K562 (cell line): ENCODE measurements around the gene RAP1GAP2. TPM values are rescaled to one million over a fixed set of nuclear protein-coding genes. Genes with fewer than 3 reads are reported as not detected.

Source experiments
- ATAC-seq: fragments of 200-7000 bp; cut with Tn5 transposase; 3 replicates; pipeline ENCODE4 v1.9.1; 2020; ENCODE audit warnings: moderate library complexity
- BruUV-seq: library from RNA; stranded (reverse); fragments of 400-500 nt; replicated peaks from 2 replicates; lab custom pipeline; 2021; lab: Mats Ljungman, UMichigan
- CTCF ChIA-PET: fragments of 300-600 bp; formaldehyde crosslinking; extraction: SDS; loops from one replicate; lab custom pipeline; 2021; ENCODE audit warnings: low intra/inter-chr PET ratio; lab: Yijun Ruan, JAX
- POLR2A ChIA-PET: fragments of 300-600, 350-650 bp; sonication (Branson Sonifier 250); formaldehyde crosslinking; extraction: SDS; loops from one replicate; lab custom pipeline; 2021; ENCODE audit warnings: antibody characterized with exemption, inconsistent platforms; lab: Yijun Ruan, JAX
- DNase-seq, 4 experiments: peaks; one replicate each; pipeline versions ENCODE4 v3.0.0 to v3.0.0-alpha.2; 2011 to 2018; ENCODE audit warnings: low spot score in 3 of 4, mixed read lengths in 3 of 4; ENCODE audit errors: extremely low read depth in 1 of 4
- FAIRE-seq: peaks from 2 replicates; lab custom pipeline; 2011; peaks lifted over from hg19 to GRCh38; lab: Jason Lieb, UNC
- H2AFZ ChIP-seq: 2 replicates; pipeline ENCODE4 v1.6.0; 2011; ENCODE audit warnings: low read depth, low read length, control low read depth, inconsistent platforms
- H3K27ac ChIP-seq: fragments of 200-600 bp; 3 replicates; pipeline ENCODE4 v1.8.0; 2011; ENCODE audit warnings: low read depth, mild to moderate bottlenecking, control low read depth, inconsistent platforms, low read length, moderate library complexity, mixed read lengths; ENCODE audit errors: extremely low read depth
- H3K27me3 ChIP-seq, 2 experiments: fragments of 300-600 bp in 1 of 2; 2 replicates in 1 of 2; 3 replicates in 1 of 2; pipeline versions ENCODE4 v1.6.0 to v1.8.0; 2011; ENCODE audit warnings: inconsistent platforms in 2 of 2, low read length in 2 of 2, mild to moderate bottlenecking in 1 of 2, mixed read lengths in 1 of 2, moderate library complexity in 1 of 2; ENCODE audit not compliant: control insufficient read depth in 2 of 2, insufficient read depth in 2 of 2
- H3K36me3 ChIP-seq: fragments of 300-600 bp; 3 replicates; pipeline ENCODE4 v1.8.0; 2011; ENCODE audit warnings: mild to moderate bottlenecking, low read length, inconsistent platforms; ENCODE audit not compliant: control insufficient read depth, insufficient read depth
- H3K4me1 ChIP-seq, 2 experiments: fragments of 200-600 bp in 1 of 2; replicated peaks in 1 of 2; 2 replicates in 1 of 2; 3 replicates in 1 of 2; pipeline versions ENCODE4 v1.5.1 to v1.8.0; 2011; ENCODE audit warnings: inconsistent platforms in 2 of 2, low read length in 2 of 2, mild to moderate bottlenecking in 1 of 2, mixed read lengths in 1 of 2, moderate library complexity in 1 of 2; ENCODE audit not compliant: control insufficient read depth in 2 of 2, insufficient read depth in 2 of 2
- H3K4me2 ChIP-seq: 2 replicates; pipeline ENCODE4 v1.6.1; 2011; ENCODE audit warnings: low read length, control low read depth, inconsistent platforms, mixed read lengths; ENCODE audit not compliant: insufficient read depth
- H3K4me3 ChIP-seq: fragments of 200-600 bp; sonication (generic), shearing (Covaris generic); 2 replicates; pipeline ENCODE4 v1.5.1; 2016; ENCODE audit warnings: control low read depth, inconsistent platforms
- H3K79me2 ChIP-seq: fragments of 200-600 bp; 3 replicates; pipeline ENCODE4 v1.8.0; 2011; ENCODE audit warnings: low read length, inconsistent platforms; ENCODE audit not compliant: control insufficient read depth, insufficient read depth
- H3K9ac ChIP-seq, 2 experiments: 2 replicates each; pipeline versions ENCODE4 v1.6.0 to v1.6.1; 2011; ENCODE audit warnings: low read depth in 2 of 2, low read length in 2 of 2, control low read depth in 1 of 2, inconsistent platforms in 1 of 2, mild to moderate bottlenecking in 1 of 2, mixed read lengths in 1 of 2; ENCODE audit not compliant: insufficient read depth in 1 of 2
- H3K9me1 ChIP-seq: one replicate; pipeline ENCODE4 v1.6.0; 2011; ENCODE audit warnings: inconsistent platforms, mild to moderate bottlenecking, low read length, moderate library complexity; ENCODE audit not compliant: control insufficient read depth, insufficient read depth
- H3K9me3 ChIP-seq: replicated peaks from 2 replicates; pipeline ENCODE4 v1.5.1; 2011; ENCODE audit warnings: low read depth, low read length, inconsistent platforms; ENCODE audit not compliant: control insufficient read depth, insufficient read depth
- H4K20me1 ChIP-seq: replicated peaks from 2 replicates; pipeline ENCODE4 v1.6.1; 2011; ENCODE audit warnings: low read length, inconsistent platforms, mixed read lengths; ENCODE audit not compliant: control insufficient read depth, insufficient read depth
- KAT7 ChIP-seq: sonication (generic); formaldehyde crosslinking; IDR thresholded peaks from 2 replicates; pipeline ENCODE4 v1.8.0; 2022; ENCODE audit warnings: missing genetic modification reagents, mild to moderate bottlenecking, borderline replicate concordance
- NFE2L1 ChIP-seq: fragments of 450-650 bp; IDR thresholded peaks from 2 replicates; pipeline ENCODE4 v1.6.1; 2016; ENCODE audit warnings: missing genetic modification characterization, low read depth, mild to moderate bottlenecking, missing compliant biosample characterization, moderate library complexity, borderline replicate concordance
- NR2C2 ChIP-seq, 2 experiments: fragments of 200-800 bp in 1 of 2; sonication (Bioruptor generic) in 1 of 2; sonication (generic) in 1 of 2; formaldehyde crosslinking in 1 of 2; IDR thresholded peaks; 2 replicates each; pipeline versions ENCODE4 v1.6.1 to v1.8.0; 2016 to 2022; ENCODE audit warnings: mild to moderate bottlenecking in 1 of 2, missing compliant biosample characterization in 1 of 2, missing genetic modification characterization in 1 of 2, missing genetic modification reagents in 1 of 2
- ZBTB7A ChIP-seq: IDR thresholded peaks from 2 replicates; pipeline ENCODE4 v1.6.1; 2011; ENCODE audit warnings: low read depth, mild to moderate bottlenecking, low read length, moderate library complexity, borderline replicate concordance; ENCODE audit not compliant: control insufficient read depth
- ZNF324 ChIP-seq: fragments of 250-450 bp; sonication (Bioruptor Pico); IDR thresholded peaks from 2 replicates; pipeline ENCODE4 v1.4.0; 2020; ENCODE audit warnings: mild to moderate bottlenecking
- ZNF766 ChIP-seq: fragments of 200-800 bp; sonication (Bioruptor generic); conservative IDR thresholded peaks from 2 replicates; pipeline ENCODE4 v1.6.1; 2016; ENCODE audit warnings: missing genetic modification characterization, missing compliant biosample characterization
- ZNF780A ChIP-seq: fragments of 250-450 bp; sonication (Bioruptor Pico); IDR thresholded peaks from 2 replicates; pipeline ENCODE4 v1.5.0; 2021; ENCODE audit warnings: mild to moderate bottlenecking
- WGBS: fragments of 100-300 bp; shearing (Covaris generic); methylation state at CpG from one replicate; pipeline ENCODE4 v1.1.6; 2016; ENCODE audit warnings: low coverage, mixed read lengths; ENCODE audit not compliant: insufficient coverage; ENCODE audit errors: missing lambda C conversion rate; 5-methylcytosine and 5-hydroxymethylcytosine counted together
- in situ Hi-C: fragments of 300-500 bp; cut with MboI; formaldehyde crosslinking; loops from 4 replicates; pipeline ENCODE4 v1.15.0; 2018; ENCODE audit warnings: inconsistent platforms, mixed read lengths
- intact Hi-C: fragments of 100-400 bp; cut with micrococcal nuclease; formaldehyde crosslinking; loops from 2 replicates; pipeline ENCODE4 v1.14.2; 2022
- polyA plus RNA-seq, 8 experiments: library from polyadenylated mRNA; depleted of rRNA in 4 of 8; stranded (reverse) in 5 of 8; unstranded in 3 of 8; fragments of >200 nt; fragmentation: Nextera tagmentation in 2 of 8; fragmentation: Illumina TruSeq in 1 of 8; extraction: Ambion mirVana in 2 of 8; extraction: Trizol in 1 of 8; gene quantifications; 2 replicates each; pipeline versions ENCODE4 v1.2.1 to v1.2.3, GENCODE V29; 2011 to 2014; ENCODE audit warnings: inconsistent platforms in 1 of 8, missing spikeins in 1 of 8
- total RNA-seq, 7 experiments: library from RNA; depleted of rRNA in 6 of 7; stranded (reverse); fragments of >200 nt in 6 of 7; fragmentation: Illumina TruSeq in 2 of 7; extraction: Trizol in 2 of 7; gene quantifications; 2 replicates each; pipeline versions ENCODE4 v1.2.1 to v1.2.3, GENCODE V29; 2011 to 2021; ENCODE audit warnings: low replicate concordance in 1 of 7

The RAP1GAP2 gene
- total and polyA plus RNA-seq, 9 of the 15 experiments (the other 6 are each of a cell fraction or from before 2014, with no cell fraction given) = 0.01 to 1.3 (median 0.42) TPM; not detected in 1

DNA sequence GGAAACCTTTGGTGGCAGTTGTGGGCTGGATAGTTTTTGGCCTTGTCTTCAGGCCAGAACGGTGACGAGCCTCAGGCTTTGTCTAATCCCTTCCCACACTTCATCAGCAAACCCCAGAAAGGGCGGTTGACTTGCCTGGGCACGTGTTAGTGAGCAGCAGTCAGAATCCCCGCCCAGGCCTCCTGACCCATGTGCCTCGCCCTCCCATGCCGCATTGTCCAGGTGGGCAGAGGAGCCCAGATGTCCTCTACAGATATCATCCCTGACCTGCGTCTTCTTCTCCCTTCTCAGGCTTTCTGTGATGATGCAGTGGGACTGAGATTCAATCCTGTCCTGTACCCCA lies 184.6 kb downstream of the RAP1GAP2 start:
- no peaks in the 10 kb centered on the region for H3K4me1 ChIP-seq
- no peak overlapping the region for H3K27ac ChIP-seq
- no peak overlapping the region for H3K4me2 ChIP-seq
- POLR2A ChIA-PET = no interaction called here
- CTCF ChIA-PET = no interaction called here
- no peak for ATAC-seq
- no peak overlapping the region for H3K4me3 ChIP-seq
- intact Hi-C loops = no loop called here
- no peaks in the 10 kb centered on the region for H3K9me1 ChIP-seq
- no peaks in the 10 kb centered on the region for H3K79me2 ChIP-seq
- WGBS = 2% methylated on average over 8 of the region's 8 CpGs
- TF ChIP-seq NR2C2 (CRISPR knock-in tag; IDR thresholded peaks at IDR 0.05) (no peak), NR2C2 (tag; IDR thresholded peaks at IDR 0.05) (no peak), ZBTB7A (no peak), KAT7 (CRISPR knock-in tag) (no peak), NFE2L1 (tag) (no peak), ZNF324 (CRISPR knock-in tag) (no peak), ZNF780A (CRISPR knock-in tag) (no peak), ZNF766 (CRISPR knock-in tag) (no peak)
- TF ChIP-seq, all 486 proteins: peak for 0
- H2AFZ ChIP-seq = no peak overlapping the region
- H3K27me3 ChIP-seq = peaks cover 0 to 11% of the 10 kb centered on the region in 2 experiments; a peak in 2 of 5 replicates
- no peaks in the 10 kb centered on the region for H3K36me3 ChIP-seq
- H3K9me3 ChIP-seq = no peaks in the 10 kb centered on the region
- in situ Hi-C loops = no loop called here
- H4K20me1 ChIP-seq = no peaks in the 10 kb centered on the region; the same call in 1 of the 2 replicates
- BruUV-seq = no TSS peak
- DNase-seq = no peak
- no peak for FAIRE-seq
- no peak overlapping the region for H3K9ac ChIP-seq
